GM23248 (cell line): Measurements from ENCODE around the gene PADI4.

ENCODE experiments used
- EZH2 ChIP-seq: fragments of 200-600 bp; sonication (generic); IDR thresholded peaks from 2 replicates; pipeline ENCODE4 v1.6.1; 2018; ENCODE audit warnings: antibody characterized with exemption, mild to moderate bottlenecking; ENCODE audit not compliant: insufficient read depth, poor library complexity, severe bottlenecking
- EZH2phosphoT487 ChIP-seq: fragments of 200-600 bp; sonication (generic); IDR thresholded peaks from 2 replicates; pipeline ENCODE4 v1.6.1; 2018; ENCODE audit warnings: antibody characterized with exemption, moderate library complexity, mild to moderate bottlenecking, low read depth; ENCODE audit not compliant: insufficient read depth

DNA sequence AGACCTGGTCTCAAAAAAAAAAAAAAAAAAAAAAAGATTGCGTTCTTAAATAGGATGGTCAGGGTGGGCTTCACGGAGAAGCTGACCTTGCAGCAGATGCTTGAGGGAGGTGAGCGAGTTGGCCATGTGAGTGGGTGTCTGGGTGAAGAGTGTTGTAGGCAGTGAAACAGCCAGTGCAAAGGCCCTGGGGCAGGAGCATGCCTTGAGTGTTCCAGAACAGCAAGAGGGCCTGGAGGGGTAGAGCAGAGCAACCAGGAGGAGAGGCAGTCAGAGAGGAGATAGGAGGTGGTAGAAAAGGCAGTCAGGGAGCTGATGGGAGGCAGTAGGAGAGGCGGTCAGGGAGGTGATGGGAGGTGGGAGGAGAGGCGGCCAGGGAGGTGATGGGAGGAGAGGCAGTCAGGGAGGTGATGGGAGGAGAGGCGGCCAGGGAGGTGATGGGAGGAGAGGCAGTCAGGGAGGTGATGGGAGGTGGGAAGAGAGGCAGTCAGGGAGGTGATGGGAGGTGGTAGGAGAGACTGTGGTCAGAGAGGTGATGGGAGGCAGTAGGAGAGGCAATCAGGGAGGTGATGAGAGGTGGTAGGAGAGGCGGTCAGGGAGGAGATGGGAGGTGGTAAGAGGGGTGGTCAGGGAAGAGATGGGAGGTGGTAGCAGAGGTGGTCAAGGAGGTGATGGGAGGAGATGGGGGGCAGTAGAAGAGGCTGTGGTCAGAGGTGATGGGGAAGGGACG lies 43.8 kb downstream of the PADI4 start:
- TF ChIP-seq EZH2phosphoT487 (no peak), EZH2 (no peak)
